CD4-positive, alpha-beta T cell treated with Interleukin-6 for 4 hours (primary cell): ENCODE measurements around the gene PCGF3.
"Not testable (repeated sequence)": the region's sequence is repeated elsewhere in the genome, so short reads cannot be mapped to it uniquely, and the experiment has no call there.

Experiments
- DNase-seq: peaks from one replicate; pipeline ENCODE4 v3.0.0-alpha.2; 2020; ENCODE audit warnings: mixed read lengths

Gene PCGF3

DNA sequence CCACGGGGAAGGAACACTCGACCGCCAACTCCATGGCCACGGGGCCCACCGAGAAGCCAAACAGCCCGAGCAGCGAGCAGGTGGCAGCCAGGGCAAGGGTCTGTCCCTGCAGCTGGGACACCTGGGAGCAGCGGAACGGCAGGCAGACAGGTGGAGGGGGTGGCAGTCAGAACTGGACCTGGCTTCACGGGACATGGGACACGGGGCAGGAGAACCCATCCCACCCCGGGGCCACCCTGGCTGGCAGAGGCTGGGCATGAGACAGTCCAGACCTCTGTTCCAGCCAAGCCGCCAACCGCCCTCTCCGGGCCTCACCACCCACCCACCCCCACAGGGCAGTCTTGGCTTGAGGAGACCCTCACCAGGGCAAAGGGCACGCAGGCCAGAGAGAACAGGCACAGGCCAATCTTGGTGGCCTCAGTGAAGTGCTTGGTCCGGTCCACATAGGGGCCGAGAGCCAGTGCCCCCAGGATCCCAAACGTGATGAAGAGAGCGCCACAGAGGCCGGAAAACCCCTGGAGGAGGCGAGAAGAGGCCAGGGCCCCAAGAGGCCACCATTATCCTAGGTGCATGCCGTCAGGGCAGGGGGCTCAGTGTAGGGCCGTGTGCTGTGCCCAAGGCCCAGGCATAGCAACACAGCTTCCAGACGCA, 22.3 kb upstream of the PCGF3 start:
- DNase-seq, result no peak

DNA sequence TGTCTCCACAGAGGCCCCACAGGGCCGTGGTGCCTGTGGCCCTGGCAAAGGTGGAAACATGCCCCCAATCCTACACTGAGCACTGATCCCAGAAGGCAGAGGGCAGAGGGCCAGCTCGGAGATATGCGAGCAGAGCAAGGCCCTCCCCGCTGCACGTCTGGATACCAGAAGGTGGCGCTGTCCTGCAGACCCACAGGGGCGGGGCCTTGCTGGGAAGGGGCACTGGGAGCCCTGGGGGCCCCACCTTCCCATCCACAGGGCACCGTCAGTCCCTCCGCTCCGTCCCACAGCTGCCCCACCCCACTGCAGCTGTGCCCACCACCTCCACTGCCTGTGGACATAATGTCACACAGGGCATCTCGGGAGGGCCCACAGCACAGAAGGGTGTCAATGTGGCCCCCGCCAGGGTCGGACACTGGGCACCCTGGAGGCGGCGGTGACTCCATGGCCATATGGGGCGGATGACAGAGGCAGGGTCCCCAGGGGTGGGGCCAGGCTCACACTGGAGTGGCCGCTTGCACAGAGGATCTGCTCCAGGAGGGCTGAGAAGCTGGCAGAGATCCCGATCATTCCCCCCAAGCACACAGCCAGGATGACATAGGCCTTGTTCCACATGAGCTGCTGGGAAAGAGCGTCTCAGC, 21.5 kb upstream of the PCGF3 start:
- peak; percentile 38 for DNase-seq

DNA sequence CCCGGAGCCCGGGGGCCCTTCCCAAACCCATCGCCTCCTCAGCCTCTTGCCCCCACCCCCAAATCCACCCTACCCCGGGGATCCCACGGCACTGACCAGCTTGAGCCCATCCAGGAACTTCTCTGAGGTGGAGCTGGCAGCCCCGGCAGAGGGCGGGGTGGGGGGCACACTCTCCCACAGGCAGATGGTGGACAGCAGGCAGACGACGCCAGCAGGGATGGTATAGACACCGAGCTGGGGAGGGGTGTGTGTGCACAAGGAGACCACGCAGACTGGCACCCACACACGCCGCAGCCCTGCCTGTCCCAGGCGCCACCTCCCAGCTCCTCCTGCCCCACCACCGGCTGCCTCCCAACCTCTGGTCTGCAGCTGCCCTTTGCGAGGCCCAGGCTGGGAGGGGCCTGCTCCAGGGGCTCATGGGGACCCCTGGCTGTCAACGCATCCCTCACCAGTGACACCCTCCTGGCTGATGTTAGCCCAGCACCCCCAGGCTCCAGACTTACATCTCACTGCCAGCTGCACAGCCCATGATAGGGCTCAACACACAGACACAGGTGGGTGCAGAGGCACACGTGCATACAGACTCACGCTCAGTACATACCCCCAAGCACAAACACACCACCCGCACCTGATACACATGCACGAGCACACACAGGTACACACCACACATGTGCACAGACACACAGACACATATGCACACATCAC, 20.9 kb upstream of the PCGF3 start:
- DNase-seq, result no peak

DNA sequence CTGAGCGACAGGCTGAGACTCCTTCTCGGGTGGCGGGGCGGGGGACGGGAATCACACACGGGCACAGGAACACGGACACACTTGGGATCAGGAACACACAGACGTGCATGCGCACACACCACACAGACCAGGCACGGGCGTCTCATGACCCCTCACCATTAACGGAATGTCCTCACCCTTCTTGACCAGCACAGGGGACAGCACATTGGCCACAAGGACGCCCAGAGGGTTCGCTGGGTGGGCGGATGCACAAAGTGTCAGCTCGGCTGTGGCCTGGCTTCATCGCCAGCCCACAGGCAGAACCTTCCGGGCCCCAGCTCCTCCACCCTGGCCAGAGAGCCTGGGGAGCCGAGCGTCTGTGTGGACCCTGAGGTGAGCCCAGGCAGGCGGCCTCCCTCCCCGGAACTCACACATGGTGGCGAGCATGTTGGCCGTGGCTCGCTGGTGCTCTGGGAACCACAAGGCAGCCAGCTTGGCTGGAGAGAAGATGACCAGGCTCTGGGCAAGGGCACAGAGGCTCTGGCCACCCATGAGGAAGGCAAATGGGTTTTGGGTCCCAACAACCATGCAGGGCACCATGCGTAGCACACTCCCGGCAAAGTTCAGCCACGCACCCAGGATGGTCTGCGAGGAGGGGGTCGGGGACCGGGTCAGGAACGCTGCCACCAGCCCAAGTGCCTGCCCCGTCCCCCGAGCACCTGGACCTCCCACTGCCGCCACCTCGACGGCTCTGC, 19.8 kb upstream of the PCGF3 start:
- DNase-seq, result no peak

DNA sequence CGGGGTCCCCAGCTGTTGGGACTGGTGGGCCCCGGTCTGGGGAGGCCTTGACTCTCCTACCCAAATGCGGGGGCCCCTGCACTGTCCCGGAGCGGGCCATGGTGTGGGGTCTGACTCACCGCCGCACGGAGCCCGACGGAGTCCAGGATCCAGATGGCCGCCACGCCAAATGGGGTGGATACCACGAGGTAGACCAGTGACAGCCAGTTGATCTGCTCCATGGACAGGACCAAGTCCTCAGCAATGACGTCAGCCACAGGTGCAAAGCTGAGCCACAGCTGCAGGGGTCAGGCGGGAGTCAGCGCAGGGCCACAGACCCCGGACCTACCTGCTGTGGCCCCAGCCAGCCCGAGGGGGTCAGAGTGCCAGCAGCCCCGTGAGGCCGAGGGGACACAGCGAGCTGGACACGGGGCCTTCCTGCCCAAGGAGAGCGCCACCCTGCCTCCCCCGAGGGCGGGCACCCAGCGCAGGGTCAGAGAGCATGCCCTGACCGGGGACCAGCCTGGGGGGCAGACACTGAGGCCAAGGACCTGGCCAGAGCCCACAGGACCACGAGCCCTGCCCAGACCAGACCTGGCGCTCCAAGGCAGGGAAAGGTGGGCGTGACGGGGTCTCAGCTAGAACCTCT, 19.1 kb upstream of the PCGF3 start:
- no peak for DNase-seq

DNA sequence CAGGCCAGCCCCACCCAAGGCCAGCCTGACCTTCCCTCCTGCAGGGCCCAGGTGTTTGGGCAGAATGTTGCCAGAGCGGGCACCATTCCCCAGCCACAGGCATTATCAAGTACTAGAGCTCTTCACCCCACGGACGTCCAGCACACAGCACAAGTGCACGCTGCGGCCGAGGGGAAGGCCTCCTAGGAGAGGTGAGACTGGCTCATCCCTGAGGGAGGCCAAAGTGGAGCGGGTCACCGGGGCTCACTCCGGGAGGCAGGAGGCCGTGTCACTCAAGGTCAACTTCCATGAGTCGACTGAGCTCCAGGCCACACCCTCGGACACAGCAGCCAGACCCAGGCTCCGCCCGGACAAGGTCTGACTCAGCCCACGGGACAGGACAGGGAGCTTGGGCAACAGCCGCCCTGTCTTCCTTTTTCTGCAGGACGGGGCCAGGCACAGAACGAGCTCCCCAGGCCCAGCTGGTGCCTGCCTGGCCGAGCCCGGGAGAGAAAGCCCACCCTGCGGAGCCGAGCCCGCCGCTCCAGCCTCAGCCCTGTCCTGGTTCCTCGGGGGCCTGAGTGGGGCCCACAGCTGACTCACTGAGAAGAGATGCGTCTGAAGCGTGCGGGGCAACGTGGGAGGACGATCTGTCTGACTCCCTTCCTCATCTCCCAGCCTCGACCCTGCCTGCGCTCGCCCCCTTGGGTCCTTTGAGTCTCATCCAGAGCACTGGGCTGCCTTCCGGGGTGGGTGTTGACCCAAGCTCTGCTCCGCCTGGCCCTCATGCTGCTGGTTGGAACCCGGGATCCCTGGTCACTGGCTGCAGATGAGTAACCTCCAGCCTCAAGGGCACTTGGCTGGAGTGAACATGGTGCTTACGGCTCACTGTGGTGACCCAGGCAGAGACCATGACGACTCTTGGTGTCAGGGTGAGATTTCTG, 18.3 kb upstream of the PCGF3 start:
- no peak for DNase-seq

DNA sequence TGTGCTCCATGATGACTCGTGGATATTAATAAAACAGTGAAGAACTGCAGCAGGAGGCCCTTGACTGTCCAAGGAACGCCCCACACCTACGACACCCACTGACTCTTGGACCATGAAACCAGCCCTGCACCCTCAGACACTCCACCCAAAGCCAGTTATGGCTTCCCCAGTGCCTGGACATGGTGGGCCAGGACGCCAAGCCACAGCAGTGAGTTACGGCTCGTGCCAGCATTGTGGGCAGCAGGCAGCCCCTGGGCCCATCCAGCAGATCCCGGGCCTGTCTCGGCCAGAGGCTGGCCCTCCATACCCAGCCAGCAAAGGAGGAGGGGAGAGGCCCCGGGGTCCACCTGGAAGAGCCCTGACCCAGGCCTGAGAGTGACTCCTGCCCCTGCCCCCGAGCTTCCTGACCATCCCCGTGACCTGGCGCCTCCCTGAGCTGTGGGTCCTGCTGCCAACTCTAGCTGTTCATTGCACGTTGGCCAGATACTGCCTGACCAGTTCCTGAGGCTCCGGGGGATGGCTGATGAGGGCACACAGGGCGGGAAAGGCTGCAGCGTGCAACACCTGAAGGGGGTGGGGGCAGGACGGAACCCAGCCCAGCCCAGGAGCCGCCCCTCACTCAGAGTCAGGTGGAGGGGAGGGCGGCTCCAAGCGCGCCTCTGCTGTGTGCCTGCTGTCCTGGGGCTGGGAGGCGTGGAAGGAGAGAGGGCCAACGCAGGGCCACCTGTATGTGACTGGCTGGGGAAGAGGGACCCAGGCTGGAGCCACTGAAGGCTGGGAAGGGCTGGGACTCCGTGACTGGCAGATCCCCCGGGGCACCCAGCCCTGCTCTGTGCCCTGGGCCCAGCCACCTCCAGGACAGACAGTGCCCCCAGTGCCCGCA, 17.4 kb upstream of the PCGF3 start:
- DNase-seq, result no peak

GRCh38 chr4:688854-689681, 16.6 kb upstream of the PCGF3 start, which contains the start of gene SLC49A3:
Gene SLC49A3, minus strand, starts transcription at chr4:689151. Its CDS starts 24 bp downstream, at chr4:689127.
- no peak for DNase-seq

GRCh38 chr4:689723-690122, 15.9 kb upstream of the PCGF3 start:
- no peak for DNase-seq

- no peak for DNase-seq
These were observed 12.7 kb upstream of the PCGF3 start for GRCh38 chr4:692771-693554.

DNA sequence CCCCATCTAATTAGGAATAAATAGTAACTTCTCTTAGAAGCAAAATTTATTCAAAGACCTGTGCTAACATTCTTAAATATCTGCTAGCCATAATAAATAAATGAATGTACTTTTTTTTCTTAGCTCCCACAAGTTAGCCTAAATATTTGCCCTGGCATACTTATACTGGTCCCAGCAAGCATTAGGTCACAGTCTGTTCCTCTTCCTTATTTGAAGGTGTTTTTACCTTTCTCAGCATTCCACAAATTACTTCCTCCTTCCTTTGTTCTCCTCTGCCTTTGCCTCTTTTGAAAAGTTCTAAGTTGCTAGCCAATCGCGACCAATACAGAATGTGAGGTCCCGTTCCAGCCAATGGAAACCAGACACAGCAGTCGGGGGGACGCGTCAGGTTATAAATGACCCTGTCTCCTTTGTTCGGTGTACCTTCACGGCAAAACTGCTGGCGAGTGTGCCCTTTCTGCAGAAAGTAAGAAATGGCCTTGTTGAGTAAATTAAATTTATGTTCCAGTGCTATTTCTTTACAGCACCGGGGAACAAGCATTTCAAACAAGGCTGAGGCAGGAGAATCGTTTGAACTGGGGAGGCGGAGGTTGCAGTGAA, 11.2 kb upstream of the PCGF3 start:
- DNase-seq, result not testable (repeated sequence)

- no peak for DNase-seq
These were observed 5.6 kb upstream of the PCGF3 start for GRCh38 chr4:699816-700580.

GRCh38 chr4:700587-701264, 4.9 kb upstream of the PCGF3 start:
- no peak for DNase-seq

GRCh38 chr4:702618-703048, 3.0 kb upstream of the PCGF3 start:
- DNase-seq, result no peak

DNA sequence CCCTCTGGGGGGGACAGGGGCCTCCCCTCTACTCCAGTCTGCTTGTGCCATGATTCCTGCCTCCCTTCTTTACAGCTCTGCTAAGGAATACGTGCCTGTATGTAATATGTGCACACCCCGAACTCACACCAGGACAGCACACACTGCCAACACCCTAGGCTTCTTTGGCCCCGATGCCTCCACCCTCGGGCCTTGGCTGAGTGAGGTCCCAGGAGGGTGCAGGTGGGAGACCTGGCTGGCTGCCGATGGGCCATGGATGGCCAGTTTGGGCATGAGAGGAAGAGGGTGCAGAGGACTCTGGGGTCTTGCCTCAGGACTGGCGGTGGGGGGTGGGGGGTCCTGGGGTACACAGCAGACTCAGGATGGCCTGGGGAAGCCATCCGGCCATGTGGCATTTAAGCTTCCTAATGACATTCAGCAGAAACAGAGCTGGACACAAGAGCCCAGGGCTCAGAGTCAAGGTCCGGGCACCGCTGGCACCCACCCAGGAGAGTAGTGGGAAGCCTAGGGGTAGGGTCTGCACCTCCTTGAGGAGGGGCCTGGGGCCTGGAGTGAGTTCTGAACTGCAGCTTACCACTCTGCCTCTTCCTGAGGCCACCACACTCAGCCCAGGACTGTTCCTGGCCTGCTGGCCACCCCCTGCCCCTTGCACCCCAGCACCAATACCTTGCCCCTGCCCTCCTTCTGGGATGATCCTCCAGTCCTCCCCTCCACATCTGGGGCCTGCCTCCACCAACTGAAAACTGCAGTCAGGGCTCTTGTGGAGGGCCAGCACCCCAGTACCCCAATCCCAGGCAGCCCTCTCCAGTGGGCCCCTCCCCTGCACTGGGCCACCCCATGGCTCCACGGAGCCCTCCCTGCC, 2.1 kb upstream of the PCGF3 start:
- no peak for DNase-seq
